SK-N-SH (cell line): ENCODE data around the gene KRT85. TPM values are rescaled to one million over a fixed set of nuclear protein-coding genes. Genes with fewer than 3 reads are reported as not detected.

Experiments
- CTCF ChIA-PET: fragments of 300-600, 350-600 bp; formaldehyde crosslinking; extraction: SDS; loops from one replicate; lab custom pipeline; 2021; lab: Yijun Ruan, JAX
- POLR2A ChIA-PET: fragments of 350-600 bp; sonication (Branson Sonifier 250); formaldehyde crosslinking; extraction: SDS; loops from one replicate; lab custom pipeline; 2020; ENCODE audit warnings: antibody characterized with exemption, inconsistent platforms; lab: Yijun Ruan, JAX
- DNase-seq: peaks from one replicate; pipeline ENCODE4 v3.0.0; 2012
- H2AFZ ChIP-seq: fragments of 200-600 bp; sonication (generic); 2 replicates; pipeline ENCODE4 v1.8.1; 2016; ENCODE audit warnings: antibody characterized with exemption, mild to moderate bottlenecking, low read depth
- H3F3A ChIP-seq: fragments of 200-600 bp; sonication (generic); replicated peaks from 2 replicates; pipeline ENCODE3; 2016; ENCODE audit warnings: antibody characterized with exemption, mild to moderate bottlenecking; ENCODE audit not compliant: insufficient read depth
- H3K27ac ChIP-seq, 2 experiments: fragments of 200-500 bp in 1 of 2; fragments of 200-600 bp in 1 of 2; sonication (Bioruptor generic) in 1 of 2; sonication (generic), shearing (Covaris generic) in 1 of 2; 2 replicates each; pipeline versions ENCODE4 v1.5.1 to v1.6.1; 2014 to 2016; ENCODE audit warnings: low read depth in 2 of 2, inconsistent platforms in 1 of 2, low read length in 1 of 2, mild to moderate bottlenecking in 1 of 2, mixed read lengths in 1 of 2
- H3K27me3 ChIP-seq: fragments of 200-600 bp; sonication (generic), shearing (Covaris generic); 2 replicates; pipeline ENCODE4 v1.6.1; 2016; ENCODE audit warnings: mixed run types; ENCODE audit not compliant: insufficient read depth
- H3K36me3 ChIP-seq, 2 experiments: fragments of 200-500 bp in 1 of 2; fragments of 200-600 bp in 1 of 2; sonication (Bioruptor generic) in 1 of 2; sonication (generic) in 1 of 2; replicated peaks in 1 of 2; 2 replicates each; pipeline versions ENCODE3 to v1.5.1; 2014 to 2016; ENCODE audit warnings: low read length in 1 of 2, mild to moderate bottlenecking in 1 of 2; ENCODE audit not compliant: insufficient read depth in 2 of 2, control insufficient read depth in 1 of 2
- H3K4me1 ChIP-seq, 2 experiments: fragments of 200-500 bp in 1 of 2; fragments of 200-600 bp in 1 of 2; sonication (Bioruptor generic) in 1 of 2; sonication (generic), shearing (Covaris generic) in 1 of 2; 2 replicates each; pipeline versions ENCODE4 v1.5.1 to v1.6.1; 2014 to 2016; ENCODE audit warnings: low read depth in 1 of 2, low read length in 1 of 2, mixed run types in 1 of 2; ENCODE audit not compliant: insufficient read depth in 2 of 2, control insufficient read depth in 1 of 2
- H3K4me2 ChIP-seq: fragments of 200-600 bp; sonication (generic), shearing (Covaris generic); 2 replicates; pipeline ENCODE4 v1.6.1; 2017; ENCODE audit warnings: mixed run types
- H3K4me3 ChIP-seq, 2 experiments: fragments of 200-500 bp in 1 of 2; fragments of 200-600 bp in 1 of 2; sonication (Bioruptor generic) in 1 of 2; sonication (generic), shearing (Covaris generic) in 1 of 2; 2 replicates each; pipeline versions ENCODE4 v1.5.1 to v1.8.1; 2014 to 2016; ENCODE audit warnings: low read depth in 2 of 2, inconsistent platforms in 1 of 2, low read length in 1 of 2, mild to moderate bottlenecking in 1 of 2, mixed read lengths in 1 of 2, moderate library complexity in 1 of 2
- H3K79me2 ChIP-seq: fragments of 200-600 bp; sonication (generic); 2 replicates; pipeline ENCODE4 v1.8.1; 2017; ENCODE audit warnings: mild to moderate bottlenecking; ENCODE audit not compliant: insufficient read depth
- H3K9ac ChIP-seq: fragments of 200-600 bp; sonication (generic); 2 replicates; pipeline ENCODE4 v1.6.1; 2017; ENCODE audit warnings: mixed run types
- H3K9me2 ChIP-seq: fragments of 200-600 bp; sonication (generic); 2 replicates; pipeline ENCODE4 v1.6.1; 2017; ENCODE audit warnings: mixed run types
- H3K9me3 ChIP-seq: fragments of 200-600 bp; sonication (generic); 2 replicates; pipeline ENCODE4 v1.6.1; 2017; ENCODE audit warnings: mixed run types, mild to moderate bottlenecking, moderate library complexity
- H4K20me1 ChIP-seq: fragments of 200-600 bp; sonication (generic); 2 replicates; pipeline ENCODE4 v1.6.1; 2017; ENCODE audit warnings: mild to moderate bottlenecking, mixed run types; ENCODE audit not compliant: insufficient read depth
- CHD2 ChIP-seq: fragments of 150-350 bp; IDR thresholded peaks from 2 replicates; pipeline ENCODE4 v1.6.1; 2018; ENCODE audit warnings: low read length; ENCODE audit not compliant: partially characterized antibody
- ELF1 ChIP-seq: IDR thresholded peaks from 2 replicates; pipeline ENCODE4 v1.4.0; 2012
- EZH2phosphoT487 ChIP-seq: fragments of 200-600 bp; sonication (generic); IDR thresholded peaks from 2 replicates; pipeline ENCODE4 v1.6.1; 2017; ENCODE audit warnings: low read depth, mixed run types, mild to moderate bottlenecking, antibody characterized with exemption, moderate library complexity, borderline replicate concordance
- FOSL2 ChIP-seq: IDR thresholded peaks from 2 replicates; pipeline ENCODE4 v1.4.0; 2012; ENCODE audit warnings: low read depth, mild to moderate bottlenecking, moderate library complexity, borderline replicate concordance
- FOXM1 ChIP-seq: IDR thresholded peaks from 2 replicates; pipeline ENCODE4 v1.4.0; 2012; ENCODE audit warnings: low read depth, mild to moderate bottlenecking
- JUND ChIP-seq: IDR thresholded peaks from 2 replicates; pipeline ENCODE4 v1.4.0; 2012
- MAX ChIP-seq: IDR thresholded peaks from 2 replicates; pipeline ENCODE4 v1.4.0; 2012; ENCODE audit warnings: low read depth
- MXI1 ChIP-seq: IDR thresholded peaks from 2 replicates; pipeline ENCODE4 v1.6.1; 2012; ENCODE audit warnings: mild to moderate bottlenecking, low read depth, low read length, improper control_type of control experiment
- NRF1 ChIP-seq: IDR thresholded peaks from 2 replicates; pipeline ENCODE4 v1.6.1; 2012; ENCODE audit warnings: low read depth, mild to moderate bottlenecking, low read length
- POLR2AphosphoS5 ChIP-seq: IDR thresholded peaks from 2 replicates; pipeline ENCODE4 v1.6.1; 2012; ENCODE audit warnings: low read depth, low read length
- RAD21 ChIP-seq: IDR thresholded peaks from 2 replicates; pipeline ENCODE4 v1.6.1; 2012; ENCODE audit warnings: mild to moderate bottlenecking, low read length
- REST ChIP-seq: IDR thresholded peaks from 2 replicates; pipeline ENCODE4 v1.6.1; 2012; ENCODE audit warnings: mild to moderate bottlenecking, low read depth, low read length, moderate library complexity
- RFX5 ChIP-seq: IDR thresholded peaks from 2 replicates; pipeline ENCODE4 v1.6.1; 2012; ENCODE audit warnings: mild to moderate bottlenecking, improper control_type of control experiment, low read length
- RXRA ChIP-seq: IDR thresholded peaks from 2 replicates; pipeline ENCODE4 v1.4.0; 2012; ENCODE audit warnings: low read depth, mild to moderate bottlenecking, borderline replicate concordance
- SIN3A ChIP-seq: IDR thresholded peaks from 2 replicates; pipeline ENCODE4 v1.6.1; 2012; ENCODE audit warnings: low read depth, mild to moderate bottlenecking, low read length, moderate library complexity, borderline replicate concordance
- SMC3 ChIP-seq: IDR thresholded peaks from 2 replicates; pipeline ENCODE4 v1.6.1; 2012; ENCODE audit warnings: low read depth, low read length, improper control_type of control experiment
- TAF1 ChIP-seq: IDR thresholded peaks from 2 replicates; pipeline ENCODE4 v1.6.1; 2012; ENCODE audit warnings: low read depth, mild to moderate bottlenecking, low read length, moderate library complexity, borderline replicate concordance
- TCF12 ChIP-seq: IDR thresholded peaks from 2 replicates; pipeline ENCODE4 v1.4.0; 2012
- USF2 ChIP-seq: fragments of 150-350 bp; IDR thresholded peaks from 2 replicates; pipeline ENCODE4 v1.6.1; 2017; ENCODE audit warnings: antibody characterized with exemption, low read length, low read depth, borderline replicate concordance
- WGBS: methylation state at CpG from one replicate; pipeline ENCODE4 v1.1.6; 2017; ENCODE audit warnings: low lambda C conversion rate; 5-methylcytosine and 5-hydroxymethylcytosine counted together
- polyA plus RNA-seq, 3 experiments: library from polyadenylated mRNA; depleted of rRNA; stranded (reverse); fragments of >200 nt; gene quantifications; 2 replicates each; pipeline ENCODE4 v1.2.3, GENCODE V29; 2012
- TF ChIP-seq, protein P1 (sequence below): fragments of 200-600 bp; sonication (generic); IDR thresholded peaks from 2 replicates; pipeline ENCODE4 v1.6.1; 2017; ENCODE audit warnings: antibody characterized with exemption, mild to moderate bottlenecking, moderate library complexity

KRT85 gene
- polyA plus RNA-seq, 1 of the 3 experiments (the other 2 are of a cell fraction) = not detected

DNA sequence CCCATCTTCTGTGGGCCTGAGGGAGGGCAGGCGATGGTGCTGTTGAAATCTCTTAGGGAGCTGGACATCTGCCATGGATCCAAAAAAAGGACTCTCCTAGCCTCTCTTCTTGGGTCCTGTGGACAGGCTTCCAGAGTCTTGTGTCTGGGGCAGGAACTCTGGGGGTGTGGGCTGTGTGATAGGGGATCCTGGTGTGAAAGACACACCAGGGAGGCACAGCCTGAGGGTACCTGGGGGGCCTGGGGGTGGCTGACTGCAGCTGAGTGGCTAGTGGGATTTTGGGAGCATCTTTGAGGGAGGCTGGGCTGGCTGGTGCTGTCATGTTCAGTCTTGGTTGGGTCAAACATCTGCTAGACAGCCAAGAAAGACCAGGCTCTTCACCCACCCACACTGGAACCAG, 44.3 kb downstream of the KRT85 start:
- H2AFZ ChIP-seq = no peak overlapping the region
- POLR2A ChIA-PET = no interaction called here
- H4K20me1 ChIP-seq = no peaks in the 10 kb centered on the region
- no peaks in the 10 kb centered on the region for H3K36me3 ChIP-seq
- no peak overlapping the region for H3K27ac ChIP-seq
- 14% methylated on average over 1 of the region's 1 CpG for WGBS
- no peak for TF ChIP-seq RFX5
- no peaks in the 10 kb centered on the region for H3K4me1 ChIP-seq
- no peaks in the 10 kb centered on the region for H3K9me2 ChIP-seq
- no peak for DNase-seq
- no peak overlapping the region for H3K9ac ChIP-seq
- no peaks in the 10 kb centered on the region for H3K79me2 ChIP-seq
- H3K27me3 ChIP-seq = no peaks in the 10 kb centered on the region; the same call in 1 of the 2 replicates
- CTCF ChIA-PET = interaction anchor here (1.1 to 12.6 kb wide), 4 partner anchors 10 to 166 kb away, joined by 3 to 218 read pairs (median 28); no protein-coding TSS in a partner anchor
- no peaks in the 10 kb centered on the region for H3K9me3 ChIP-seq
- H3K4me3 ChIP-seq = no peak overlapping the region
- no peaks in the 10 kb centered on the region for H3F3A ChIP-seq
- H3K4me2 ChIP-seq = no peak overlapping the region

DNA sequence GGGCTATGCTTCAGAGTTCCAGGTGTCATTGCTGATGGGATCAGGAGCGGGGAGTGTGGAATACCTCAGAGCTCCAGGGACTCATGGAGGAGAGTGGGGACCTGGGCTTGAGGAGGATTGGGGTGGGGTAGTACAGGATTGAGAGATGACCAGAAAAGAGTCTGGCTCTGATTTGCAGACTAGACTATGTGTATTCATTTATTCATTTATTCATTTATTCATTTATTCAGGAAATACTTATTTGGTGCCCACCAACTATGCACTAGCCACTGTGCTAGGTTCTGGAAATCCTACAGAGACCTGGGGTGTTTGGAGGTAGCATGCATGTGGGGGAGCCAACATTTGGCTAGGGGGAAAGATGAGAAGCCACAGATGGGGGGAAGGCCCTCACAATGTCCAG, 45.2 kb downstream of the KRT85 start:
- CTCF ChIA-PET = interaction anchor here (1.0 to 12.6 kb wide), 9 partner anchors 11 to 166 kb away, joined by 3 to 218 read pairs (median 4); no protein-coding TSS in a partner anchor
- H3K27me3 ChIP-seq = no peaks in the 10 kb centered on the region; the same call in 1 of the 2 replicates

DNA sequence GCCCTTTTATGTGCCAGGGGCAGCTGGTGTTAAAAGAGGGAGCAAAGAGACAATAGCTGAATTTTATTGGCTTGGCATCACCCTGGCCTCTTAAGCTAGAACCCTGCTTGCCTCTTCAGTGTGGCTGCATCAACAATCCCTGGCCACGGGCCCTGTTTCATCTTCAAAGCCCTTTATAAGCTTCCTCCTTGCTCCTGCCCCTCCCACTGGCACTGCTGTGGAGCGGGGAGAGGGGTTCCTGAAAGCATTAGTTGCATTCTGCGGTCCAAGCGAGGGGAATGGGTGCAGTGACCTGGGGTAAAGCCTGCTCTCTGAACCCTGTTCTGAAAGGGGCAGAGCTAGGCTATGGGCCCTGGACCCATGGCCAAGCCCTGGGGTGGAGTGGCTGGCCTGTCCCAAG, 45.9 kb downstream of the KRT85 start:
- H3K27me3 ChIP-seq = no peaks in the 10 kb centered on the region; the same call in 1 of the 2 replicates
- no peaks in the 10 kb centered on the region for H3K4me1 ChIP-seq
- no peaks in the 10 kb centered on the region for H3K36me3 ChIP-seq
- H3K27ac ChIP-seq = no peak overlapping the region
- no peaks in the 10 kb centered on the region for H3K79me2 ChIP-seq
- no peaks in the 10 kb centered on the region for H3F3A ChIP-seq
- no peaks in the 10 kb centered on the region for H3K9me3 ChIP-seq
- no peaks in the 10 kb centered on the region for H3K9me2 ChIP-seq
- no peak overlapping the region for H3K4me3 ChIP-seq
- 57% methylated on average over 1 of the region's 4 CpGs for WGBS
- ChIA-PET POLR2A (no interaction called here), CTCF (interaction anchor here (1.0 to 12.6 kb wide), 8 partner anchors 11 to 165 kb away, joined by 3 to 218 read pairs (median 4); no protein-coding TSS in a partner anchor)
- H3K4me2 ChIP-seq = no peak overlapping the region
- H4K20me1 ChIP-seq = no peaks in the 10 kb centered on the region
- H3K9ac ChIP-seq = no peak overlapping the region
- no peak for DNase-seq
- no peak overlapping the region for H2AFZ ChIP-seq
- TF ChIP-seq SIN3A (no peak), TCF12 (no peak), SMC3 (no peak), JUND (no peak), RAD21 (no peak), RXRA (no peak), REST (no peak)
- TF ChIP-seq, protein P1, sequence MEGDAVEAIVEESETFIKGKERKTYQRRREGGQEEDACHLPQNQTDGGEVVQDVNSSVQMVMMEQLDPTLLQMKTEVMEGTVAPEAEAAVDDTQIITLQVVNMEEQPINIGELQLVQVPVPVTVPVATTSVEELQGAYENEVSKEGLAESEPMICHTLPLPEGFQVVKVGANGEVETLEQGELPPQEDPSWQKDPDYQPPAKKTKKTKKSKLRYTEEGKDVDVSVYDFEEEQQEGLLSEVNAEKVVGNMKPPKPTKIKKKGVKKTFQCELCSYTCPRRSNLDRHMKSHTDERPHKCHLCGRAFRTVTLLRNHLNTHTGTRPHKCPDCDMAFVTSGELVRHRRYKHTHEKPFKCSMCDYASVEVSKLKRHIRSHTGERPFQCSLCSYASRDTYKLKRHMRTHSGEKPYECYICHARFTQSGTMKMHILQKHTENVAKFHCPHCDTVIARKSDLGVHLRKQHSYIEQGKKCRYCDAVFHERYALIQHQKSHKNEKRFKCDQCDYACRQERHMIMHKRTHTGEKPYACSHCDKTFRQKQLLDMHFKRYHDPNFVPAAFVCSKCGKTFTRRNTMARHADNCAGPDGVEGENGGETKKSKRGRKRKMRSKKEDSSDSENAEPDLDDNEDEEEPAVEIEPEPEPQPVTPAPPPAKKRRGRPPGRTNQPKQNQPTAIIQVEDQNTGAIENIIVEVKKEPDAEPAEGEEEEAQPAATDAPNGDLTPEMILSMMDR = no peak

More for the DNA sequence above, 45.2 kb downstream of the KRT85 start:
- TF ChIP-seq FOXM1 = no peak
- TF ChIP-seq JUND = no peak
- no peak for TF ChIP-seq POLR2AphosphoS5
- no peak for TF ChIP-seq EZH2phosphoT487
- TF ChIP-seq TAF1 = no peak
- TF ChIP-seq CHD2 = no peak
- TF ChIP-seq FOSL2 = no peak
- TF ChIP-seq NRF1 = no peak
- TF ChIP-seq USF2 = no peak
- no peak for TF ChIP-seq MAX
- no peak for TF ChIP-seq MXI1
- TF ChIP-seq ELF1 = no peak
- POLR2A ChIA-PET = no interaction called here
- Histone ChIP-seq H3K4me1 (no peaks in the 10 kb centered on the region), H2AFZ (no peak overlapping the region), H4K20me1 (no peaks in the 10 kb centered on the region), H3K9ac (no peak overlapping the region), H3K9me2 (no peaks in the 10 kb centered on the region), H3F3A (no peaks in the 10 kb centered on the region), H3K79me2 (no peaks in the 10 kb centered on the region), H3K27ac (no peak overlapping the region), H3K9me3 (no peaks in the 10 kb centered on the region), H3K4me3 (no peak overlapping the region), H3K36me3 (no peaks in the 10 kb centered on the region), H3K4me2 (no peak overlapping the region)
- no peak for DNase-seq
- 82% methylated on average over 1 of the region's 1 CpG for WGBS
